A549 (cell line): ENCODE results near the gene BCR. TPM values are rescaled to one million over a fixed set of nuclear protein-coding genes. Genes with fewer than 3 reads are reported as not detected.

ENCODE experiments used
- ATAC-seq, 2 experiments: fragments of 200-7000 bp in 1 of 2; fragments of >200 bp in 1 of 2; cut with Nextera tagmentation in 1 of 2; cut with Tn5 transposase in 1 of 2; 3 replicates each; pipeline versions ENCODE4 v1.8.0 to v1.9.1; 2018 to 2020; ENCODE audit warnings: mild to moderate bottlenecking in 1 of 2, moderate library complexity in 1 of 2
- CTCF ChIA-PET: fragments of 300-600 bp; sonication (Branson Sonifier 250); formaldehyde crosslinking; extraction: SDS; loops from one replicate; lab custom pipeline; 2021; ENCODE audit warnings: antibody characterized with exemption, inconsistent platforms; lab: Yijun Ruan, JAX
- POLR2A ChIA-PET: fragments of 350-600 bp; formaldehyde crosslinking; extraction: SDS; loops from one replicate; lab custom pipeline; 2021; ENCODE audit warnings: antibody characterized with exemption, inconsistent platforms; lab: Yijun Ruan, JAX
- DNase-seq, 2 experiments: peaks; one replicate each; pipeline versions ENCODE4 v3.0.0 to v3.0.0-alpha.2; 2011 to 2016; ENCODE audit warnings: low read depth in 1 of 2, low spot score in 1 of 2
- FAIRE-seq: peaks from 2 replicates; lab custom pipeline; 2011; peaks lifted over from hg19 to GRCh38; lab: Jason Lieb, UNC
- H3K27ac ChIP-seq, 2 experiments: fragments of >200 bp; sonication (Bioruptor Twin); formaldehyde crosslinking; 3 replicates each; pipeline ENCODE4 v1.5.1; 2016 to 2017
- H3K4me1 ChIP-seq: fragments of >200 bp; sonication (Bioruptor Twin); formaldehyde crosslinking; 3 replicates; pipeline ENCODE4 v1.6.1; 2016
- H3K4me2 ChIP-seq: fragments of >200 bp; sonication (Bioruptor Twin); formaldehyde crosslinking; 3 replicates; pipeline ENCODE4 v1.6.1; 2016
- H3K4me3 ChIP-seq: fragments of >200 bp; sonication (Bioruptor Twin); formaldehyde crosslinking; 3 replicates; pipeline ENCODE4 v1.5.1; 2016
- H3K9me3 ChIP-seq: fragments of >200 bp; sonication (Bioruptor Twin); formaldehyde crosslinking; 3 replicates; pipeline ENCODE4 v1.6.1; 2016
- ATOH8 ChIP-seq: fragments of 250-450 bp; sonication (Bioruptor Pico); IDR thresholded peaks from 2 replicates; pipeline ENCODE4 v1.5.0; 2020; ENCODE audit warnings: low read depth, mild to moderate bottlenecking, moderate library complexity
- CBX2 ChIP-seq: fragments of 200-600 bp; sonication (generic); IDR thresholded peaks from 2 replicates; pipeline ENCODE4 v1.6.1; 2016; ENCODE audit warnings: low read depth, mild to moderate bottlenecking, borderline replicate concordance
- CEBPB ChIP-seq, 2 experiments: fragments of >200 bp in 1 of 2; sonication (Bioruptor Twin) in 1 of 2; formaldehyde crosslinking in 1 of 2; IDR thresholded peaks; 2 replicates each; pipeline ENCODE4 v1.6.1; 2012 to 2016
- EHMT2 ChIP-seq: fragments of 200-600 bp; sonication (generic); IDR thresholded peaks from 2 replicates; pipeline ENCODE4 v1.6.1; 2016; ENCODE audit warnings: antibody characterized with exemption, low read depth, mild to moderate bottlenecking, moderate library complexity
- ELK1 ChIP-seq: fragments of 150-350 bp; IDR thresholded peaks from 2 replicates; pipeline ENCODE4 v1.6.1; 2014; ENCODE audit warnings: low read depth, mild to moderate bottlenecking, low read length
- ESRRA ChIP-seq: fragments of 150-350 bp; IDR thresholded peaks from 2 replicates; pipeline ENCODE4 v1.6.1; 2014; ENCODE audit warnings: mild to moderate bottlenecking, low read length, borderline replicate concordance
- HOXB5 ChIP-seq: fragments of 250-450 bp; sonication (Bioruptor Pico); IDR thresholded peaks from 2 replicates; pipeline ENCODE4 v1.5.0; 2020; ENCODE audit warnings: mild to moderate bottlenecking, moderate library complexity
- JUN ChIP-seq, 2 experiments: fragments of >200 bp; sonication (Bioruptor Twin); formaldehyde crosslinking; IDR thresholded peaks; 2 replicates in 1 of 2; 3 replicates in 1 of 2; pipeline ENCODE4 v1.6.1; 2016 to 2017
- JUNB ChIP-seq: fragments of >200 bp; sonication (Bioruptor Twin); formaldehyde crosslinking; IDR thresholded peaks from 2 replicates; pipeline ENCODE4 v1.6.1; 2016
- NFE2L2 ChIP-seq: fragments of 150-350 bp; conservative IDR thresholded peaks from 2 replicates; pipeline ENCODE4 v1.6.1; 2014; ENCODE audit warnings: low read length
- NPAS2 ChIP-seq: fragments of 250-450 bp; sonication (Bioruptor Pico); IDR thresholded peaks from 2 replicates; pipeline ENCODE4 v1.8.0; 2022; ENCODE audit warnings: mild to moderate bottlenecking, moderate library complexity, borderline replicate concordance
- RAD21 ChIP-seq, 2 experiments: fragments of >200 bp in 1 of 2; sonication (Bioruptor Twin) in 1 of 2; formaldehyde crosslinking in 1 of 2; IDR thresholded peaks in 1 of 2; conservative IDR thresholded peaks in 1 of 2; 2 replicates in 1 of 2; 3 replicates in 1 of 2; pipeline ENCODE4 v1.6.1; 2012 to 2018; ENCODE audit warnings: inconsistent platforms in 1 of 2
- RARB ChIP-seq: fragments of 250-450 bp; sonication (Bioruptor Pico); IDR thresholded peaks from 2 replicates; pipeline ENCODE4 v1.8.0; 2021; ENCODE audit warnings: mild to moderate bottlenecking, moderate library complexity
- REST ChIP-seq: fragments of 200-600 bp; sonication (generic); IDR thresholded peaks from 2 replicates; pipeline ENCODE4 v1.6.1; 2016; ENCODE audit warnings: antibody characterized with exemption, mild to moderate bottlenecking, moderate library complexity
- RNF2 ChIP-seq: fragments of 200-600 bp; sonication (generic); IDR thresholded peaks from 2 replicates; pipeline ENCODE4 v1.6.1; 2016; ENCODE audit warnings: low read depth, mild to moderate bottlenecking, antibody characterized with exemption, moderate library complexity, borderline replicate concordance
- ZFP36 ChIP-seq: fragments of 450-650 bp; IDR thresholded peaks from 2 replicates; pipeline ENCODE4 v1.6.1; 2014; ENCODE audit warnings: borderline replicate concordance; ENCODE audit not compliant: partially characterized antibody
- WGBS: methylation state at CpG from one replicate; pipeline ENCODE4 v1.1.6; 2017; ENCODE audit errors: missing lambda C conversion rate; 5-methylcytosine and 5-hydroxymethylcytosine counted together
- polyA plus RNA-seq, 4 experiments: library from polyadenylated mRNA; depleted of rRNA in 3 of 4; stranded (reverse); fragments of >200 nt; fragmentation: RNase III in 1 of 4; extraction: RNeasy Plus Mini Kit Qiagen cat#74134 plus additional on column Dnase treatment in 1 of 4; gene quantifications; 2 replicates in 3 of 4; 3 replicates in 1 of 4; pipeline ENCODE4 v1.2.3, GENCODE V29; 2011 to 2017
- TF ChIP-seq, protein P1 (sequence below): IDR thresholded peaks from 2 replicates; pipeline ENCODE4 v1.6.1; 2012; ENCODE audit warnings: low read depth, borderline replicate concordance

The BCR gene
- polyA plus RNA-seq, 2 of the 4 experiments (the other 2 are of a cell fraction): 14.7 to 16.4 TPM

- CTCF ChIA-PET: interaction anchor here (1.8 kb wide), 1 partner anchor 34 kb away, joined by 4 read pairs; no protein-coding TSS in a partner anchor
- Histone ChIP-seq H3K4me2 (no peak overlapping the region), H3K4me1 (no peaks in the 10 kb centered on the region), H3K27ac (no peak overlapping the region), H3K4me3 (no peak overlapping the region), H3K9me3 (no peaks in the 10 kb centered on the region)
- ATAC-seq: no peak
- 5% methylated on average over 1 of the region's 1 CpG for WGBS
- FAIRE-seq: no peak
- DNase-seq: no peak
- POLR2A ChIA-PET: no interaction called here
- TF ChIP-seq NFE2L2 (no peak), REST (no peak), RARB (CRISPR knock-in tag) (no peak), EHMT2 (no peak), HOXB5 (CRISPR knock-in tag) (no peak), ELK1 (no peak), JUNB (no peak), RAD21 (conservative IDR thresholded peaks at IDR 0.05 in 1 of 2, IDR thresholded peaks at IDR 0.05 in 1 of 2) (no peak), ATOH8 (CRISPR knock-in tag) (no peak), NPAS2 (CRISPR knock-in tag) (no peak), ZFP36 (no peak), RNF2 (no peak), ESRRA (no peak), JUN (IDR thresholded peaks at IDR 0.05) (no peak), CEBPB (IDR thresholded peaks at IDR 0.05) (no peak)
- TF ChIP-seq, protein P1, sequence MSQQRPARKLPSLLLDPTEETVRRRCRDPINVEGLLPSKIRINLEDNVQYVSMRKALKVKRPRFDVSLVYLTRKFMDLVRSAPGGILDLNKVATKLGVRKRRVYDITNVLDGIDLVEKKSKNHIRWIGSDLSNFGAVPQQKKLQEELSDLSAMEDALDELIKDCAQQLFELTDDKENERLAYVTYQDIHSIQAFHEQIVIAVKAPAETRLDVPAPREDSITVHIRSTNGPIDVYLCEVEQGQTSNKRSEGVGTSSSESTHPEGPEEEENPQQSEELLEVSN: no peak
- TF ChIP-seq, all 56 proteins: peak for 0
These were observed 171.0 kb downstream of the BCR start for GRCh38 chr22:23351321-23351720.

- Histone ChIP-seq H3K4me3 (no peak overlapping the region), H3K9me3 (no peaks in the 10 kb centered on the region), H3K4me2 (no peak overlapping the region), H3K27ac (no peak overlapping the region), H3K4me1 (no peaks in the 10 kb centered on the region)
- ChIA-PET POLR2A (no interaction called here), CTCF (interaction anchor here (1.1 kb wide), 1 partner anchor 188 kb away, joined by 3 read pairs; no protein-coding TSS in a partner anchor)
- FAIRE-seq: no peak
- 30% methylated on average over 1 of the region's 1 CpG for WGBS
- DNase-seq: no peak
- no peak for ATAC-seq
- TF ChIP-seq RNF2 (no peak), CBX2 (no peak)
These were observed 172.7 kb downstream of the BCR start for GRCh38 chr22:23353004-23353403.
